Right lobe of liver (tissue), 6 donors: ENCODE data around the gene TMEM253. TPM values are rescaled to one million over a fixed set of nuclear protein-coding genes. Genes with fewer than 3 reads are reported as not detected.

Source experiments
- ATAC-seq, 4 donors: fragments of 200-7000 bp; cut with Tn5 transposase; one replicate each; pipeline ENCODE4 v1.9.1; 2020; ENCODE audit warnings: mild to moderate bottlenecking in 4 of 4, moderate library complexity in 4 of 4
- DNase-seq, 3 donors: peaks; one replicate each; pipeline ENCODE4 v3.0.0-alpha.2; 2020
- H3K27ac ChIP-seq, 3 donors: fragments of 200-600 bp; one replicate each; pipeline ENCODE4 v1.8.0; 2022
- H3K27me3 ChIP-seq, 2 donors: fragments of 200-600 bp; one replicate each; pipeline ENCODE4 v1.8.0; 2022
- H3K36me3 ChIP-seq, 4 donors: fragments of 200-600 bp; sonication (generic) in 1 of 4; one replicate each; pipeline versions ENCODE4 v1.5.1 to v1.8.0; 2017 to 2022; ENCODE audit warnings: control low read depth in 1 of 4
- H3K4me1 ChIP-seq, 4 donors: fragments of 200-600 bp; sonication (generic) in 1 of 4; one replicate each; pipeline versions ENCODE4 v1.5.1 to v1.8.0; 2017 to 2022; ENCODE audit warnings: control low read depth in 1 of 4
- H3K4me3 ChIP-seq, 3 donors: fragments of 200-600 bp; one replicate each; pipeline ENCODE4 v1.8.0; 2022
- H3K9me3 ChIP-seq, 4 donors: fragments of 200-600 bp; sonication (generic) in 1 of 4; one replicate each; pipeline versions ENCODE4 v1.5.1 to v1.8.0; 2017 to 2022; ENCODE audit warnings: control low read depth in 1 of 4
- POLR2A ChIP-seq: fragments of 450-650 bp; IDR thresholded peaks from one replicate; pipeline ENCODE4 v1.6.1; 2017; ENCODE audit warnings: antibody characterized with exemption, mild to moderate bottlenecking
- WGBS: methylation state at CpG from one replicate; pipeline ENCODE4 v1.1.6; 2018; ENCODE audit warnings: low coverage, low lambda C conversion rate; ENCODE audit not compliant: insufficient coverage; ENCODE audit errors: missing lambda C conversion rate; 5-methylcytosine and 5-hydroxymethylcytosine counted together
- intact Hi-C, 2 donors: fragments of 100-400 bp; cut with DNase I; formaldehyde crosslinking; loops; one replicate each; pipeline versions ENCODE4 v1.11.2 to v1.14.1; 2022
- total RNA-seq, 6 experiments: library from RNA; depleted of rRNA in 2 of 6; stranded (reverse); fragments of >200 nt in 2 of 6; fragmentation: NEBNext Ultra II Directional in 3 of 6; extraction: Animal tissue kit (Norgen Biotek cat#: 25700) in 3 of 6; gene quantifications; one replicate each; pipeline versions ENCODE4 v1.1.0 to v1.2.4, GENCODE V29; 2016 to 2023
- TF ChIP-seq, protein P1 (sequence below), 4 donors: fragments of 200-600 bp in 3 of 4; fragments of 450-650 bp in 1 of 4; IDR thresholded peaks; one replicate each; pipeline versions ENCODE4 v1.5.1 to v1.8.0; 2016 to 2022; ENCODE audit warnings: antibody characterized with exemption in 4 of 4, mild to moderate bottlenecking in 2 of 4
- donor health status: DM: no; HTN: yes; CAD: no.
- donor health status: DM: no; HTN: no; CAD: no.
- donor health status: DM: no; HTN: no; CAD: no.
- donor health status: DM: no; HTN: yes; CAD: no.
- donor health status: DM: no; HTN: yes; CAD: no.

The TMEM253 gene
- total RNA-seq, 6 experiments from 2014 or later: 0.20 to 1.2 (median 0.38) TPM; not detected in 2

DNA sequence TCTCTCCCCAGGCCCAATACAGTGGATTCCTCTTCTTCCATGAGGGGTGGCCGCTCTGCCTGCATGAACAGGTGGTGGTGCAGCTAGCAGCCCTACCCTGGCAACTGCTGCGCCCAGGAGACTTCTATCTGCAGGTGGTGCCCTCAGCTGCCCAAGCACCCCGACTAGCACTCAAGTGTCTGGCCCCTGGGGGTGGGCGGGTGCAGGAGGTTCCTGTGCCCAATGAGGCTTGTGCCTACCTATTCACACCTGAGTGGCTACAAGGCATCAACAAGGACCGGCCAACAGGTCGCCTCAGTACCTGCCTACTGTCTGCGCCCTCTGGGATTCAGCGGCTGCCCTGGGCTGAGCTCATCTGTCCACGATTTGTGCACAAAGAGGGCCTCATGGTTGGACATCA is 26.9 kb upstream of the TMEM253 start:
- no peak for ATAC-seq
- intact Hi-C loops: no loop called here
- Histone ChIP-seq H3K4me3 (no peak overlapping the region), H3K27ac (no peak overlapping the region), H3K36me3 (peaks cover 0 to 30% (median 6%) of the 10 kb centered on the region in 4 donors), H3K27me3 (no peaks in the 10 kb centered on the region), H3K9me3 (no peaks in the 10 kb centered on the region), H3K4me1 (peaks cover 0 to 18% (median 3%) of the 10 kb centered on the region in 4 donors)
- WGBS: no CpG with 5 or more reads among the region's 9 CpGs
- TF ChIP-seq, protein P1, sequence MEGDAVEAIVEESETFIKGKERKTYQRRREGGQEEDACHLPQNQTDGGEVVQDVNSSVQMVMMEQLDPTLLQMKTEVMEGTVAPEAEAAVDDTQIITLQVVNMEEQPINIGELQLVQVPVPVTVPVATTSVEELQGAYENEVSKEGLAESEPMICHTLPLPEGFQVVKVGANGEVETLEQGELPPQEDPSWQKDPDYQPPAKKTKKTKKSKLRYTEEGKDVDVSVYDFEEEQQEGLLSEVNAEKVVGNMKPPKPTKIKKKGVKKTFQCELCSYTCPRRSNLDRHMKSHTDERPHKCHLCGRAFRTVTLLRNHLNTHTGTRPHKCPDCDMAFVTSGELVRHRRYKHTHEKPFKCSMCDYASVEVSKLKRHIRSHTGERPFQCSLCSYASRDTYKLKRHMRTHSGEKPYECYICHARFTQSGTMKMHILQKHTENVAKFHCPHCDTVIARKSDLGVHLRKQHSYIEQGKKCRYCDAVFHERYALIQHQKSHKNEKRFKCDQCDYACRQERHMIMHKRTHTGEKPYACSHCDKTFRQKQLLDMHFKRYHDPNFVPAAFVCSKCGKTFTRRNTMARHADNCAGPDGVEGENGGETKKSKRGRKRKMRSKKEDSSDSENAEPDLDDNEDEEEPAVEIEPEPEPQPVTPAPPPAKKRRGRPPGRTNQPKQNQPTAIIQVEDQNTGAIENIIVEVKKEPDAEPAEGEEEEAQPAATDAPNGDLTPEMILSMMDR (IDR thresholded peaks at IDR 0.05): no peak
- TF ChIP-seq POLR2A: no peak
- DNase-seq: no peak

DNA sequence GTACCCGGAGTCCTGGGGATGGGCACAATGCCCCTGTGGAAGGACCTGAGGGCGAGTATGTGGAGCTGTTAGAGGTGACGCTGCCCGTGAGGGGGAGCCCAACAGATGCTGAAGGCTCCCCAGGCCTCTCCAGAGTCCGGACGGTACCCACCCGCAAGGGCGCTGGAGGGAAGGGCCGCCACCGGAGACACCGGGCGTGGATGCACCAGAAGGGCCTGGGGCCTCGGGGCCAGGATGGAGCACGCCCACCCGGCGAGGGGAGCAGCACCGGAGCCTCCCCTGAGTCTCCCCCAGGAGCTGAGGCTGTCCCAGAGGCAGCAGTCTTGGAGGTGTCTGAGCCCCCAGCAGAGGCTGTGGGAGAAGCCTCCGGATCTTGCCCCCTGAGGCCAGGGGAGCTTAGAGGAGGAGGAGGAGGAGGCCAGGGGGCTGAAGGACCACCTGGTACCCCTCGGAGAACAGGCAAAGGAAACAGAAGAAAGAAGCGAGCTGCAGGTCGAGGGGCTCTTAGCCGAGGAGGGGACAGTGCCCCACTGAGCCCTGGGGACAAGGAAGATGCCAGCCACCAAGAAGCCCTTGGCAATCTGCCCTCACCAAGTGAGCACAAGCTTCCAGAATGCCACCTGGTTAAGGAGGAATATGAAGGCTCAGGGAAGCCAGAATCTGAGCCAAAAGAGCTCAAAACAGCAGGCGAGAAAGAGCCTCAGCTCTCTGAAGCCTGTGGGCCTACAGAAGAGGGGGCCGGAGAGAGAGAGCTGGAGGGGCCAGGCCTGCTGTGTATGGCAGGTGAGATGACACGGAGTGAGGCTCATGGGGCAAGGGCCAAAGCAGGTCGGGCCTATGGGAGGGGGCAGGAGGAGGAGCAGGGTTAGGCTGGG is 26.2 kb upstream of the TMEM253 start:
- H3K4me1 ChIP-seq: peaks cover 0 to 11% (median 0%) of the 10 kb centered on the region in 4 donors
- H3K27me3 ChIP-seq: no peaks in the 10 kb centered on the region
- TF ChIP-seq, protein P1 (IDR thresholded peaks at IDR 0.05): no peak
- no peak for TF ChIP-seq POLR2A
- 69% methylated on average over 9 of the region's 26 CpGs for WGBS
- DNase-seq: peak in 1 of 3 donors; percentile 45
- peaks cover 0 to 38% (median 9%) of the 10 kb centered on the region in 4 donors for H3K36me3 ChIP-seq
- no peak for ATAC-seq
- no peak overlapping the region for H3K27ac ChIP-seq
- H3K4me3 ChIP-seq: no peak overlapping the region
- no peaks in the 10 kb centered on the region for H3K9me3 ChIP-seq
- intact Hi-C loops: no loop called here

DNA sequence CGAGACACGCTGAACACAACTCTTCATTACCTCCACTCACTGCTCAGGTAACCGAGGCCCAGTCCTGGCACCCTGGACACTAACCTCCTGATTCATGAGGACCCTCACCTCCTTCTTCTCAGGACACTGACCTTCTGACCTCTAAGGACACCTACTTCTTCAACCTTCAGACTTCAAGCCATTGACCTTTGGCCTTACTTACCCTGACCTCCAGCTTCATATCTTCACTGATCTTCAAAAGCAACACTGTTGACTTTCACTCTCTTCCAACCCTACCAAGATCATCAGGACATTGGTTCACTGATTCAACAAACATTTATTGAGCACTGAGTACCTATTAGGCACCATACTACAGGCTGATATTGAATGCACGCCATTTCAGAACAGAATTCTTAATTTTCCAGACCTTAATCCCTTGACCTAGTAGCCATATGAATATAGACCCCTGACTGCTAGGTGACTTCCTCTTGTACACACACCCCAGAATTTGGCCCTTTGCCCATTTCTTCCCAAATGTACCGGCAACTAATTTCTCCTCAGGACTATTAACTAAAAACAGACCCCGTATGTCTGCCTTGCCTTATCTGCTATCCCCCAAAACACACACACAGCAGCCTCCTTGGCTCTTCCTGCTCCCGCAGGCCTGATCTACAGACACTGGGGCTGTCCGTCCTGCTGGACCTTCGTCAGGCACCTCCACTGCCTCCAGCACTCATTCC is 25.0 kb upstream of the TMEM253 start:
- ATAC-seq (no peak), DNase-seq (no peak)
- Histone ChIP-seq H3K9me3 (no peaks in the 10 kb centered on the region), H3K36me3 (peaks cover 0 to 48% (median 14%) of the 10 kb centered on the region in 4 donors), H3K27me3 (no peaks in the 10 kb centered on the region), H3K4me3 (no peak overlapping the region), H3K4me1 (peaks cover 0 to 8% (median 0%) of the 10 kb centered on the region in 4 donors), H3K27ac (no peak overlapping the region)
- intact Hi-C loops: no loop called here
- WGBS: 81% methylated on average over 7 of the region's 9 CpGs
- TF ChIP-seq, protein P1 (IDR thresholded peaks at IDR 0.05): no peak

DNA sequence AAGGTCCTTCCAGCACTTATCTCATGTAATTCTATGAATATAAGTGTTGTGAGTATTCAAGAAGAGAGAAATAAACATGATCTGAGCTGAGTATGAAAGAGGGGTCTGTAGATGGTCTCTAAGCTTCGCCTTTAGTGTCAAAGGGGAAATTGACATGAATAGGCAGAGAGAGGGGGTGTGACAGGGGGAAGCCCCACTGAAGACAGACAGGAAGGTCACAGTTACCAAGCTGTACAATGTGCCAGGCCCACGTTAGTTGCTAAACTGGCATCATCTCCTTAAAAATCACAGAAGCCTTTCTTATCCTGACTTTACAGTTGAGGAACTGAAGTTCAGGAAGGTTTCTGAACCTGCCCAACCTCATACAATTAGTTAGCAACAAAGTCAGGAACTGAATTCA is 23.2 kb upstream of the TMEM253 start:
- Histone ChIP-seq H3K27ac (no peak overlapping the region), H3K4me1 (no peaks in the 10 kb centered on the region), H3K4me3 (no peak overlapping the region), H3K36me3 (peaks cover 0 to 59% (median 26%) of the 10 kb centered on the region in 4 donors), H3K9me3 (no peaks in the 10 kb centered on the region), H3K27me3 (no peaks in the 10 kb centered on the region)
- no peak for TF ChIP-seq POLR2A
- TF ChIP-seq, protein P1 (IDR thresholded peaks at IDR 0.05): no peak
- ATAC-seq (no peak), DNase-seq (no peak)
- intact Hi-C loops: no loop called here
- WGBS: 80% methylated on average over 1 of the region's 2 CpGs
